Endothelial cell of umbilical vein (primary cell): Measurements from ENCODE around the gene CADM4. TPM values are rescaled to one million over a fixed set of nuclear protein-coding genes. Genes with fewer than 3 reads are reported as not detected.

Source experiments
- BruUV-seq: library from RNA; stranded (reverse); fragments of 400-500 nt; replicated peaks from 2 replicates; lab custom pipeline; 2021; lab: Mats Ljungman, UMichigan
- CTCF ChIA-PET: fragments of 300-600, 350-600 bp; sonication (Branson Sonifier 250); formaldehyde crosslinking; loops from one replicate; lab custom pipeline; 2021; ENCODE audit warnings: antibody characterized with exemption, inconsistent platforms; lab: Charles Lee
- POLR2A ChIA-PET: fragments of 300-600, 350-600 bp; sonication (Branson Sonifier 250); formaldehyde crosslinking; loops from one replicate; lab custom pipeline; 2021; ENCODE audit warnings: antibody characterized with exemption, inconsistent platforms; lab: Charles Lee
- DNase-seq: peaks from one replicate; pipeline ENCODE4 v3.0.0-alpha.2; 2011; ENCODE audit warnings: low read depth, low spot score
- FAIRE-seq: peaks from 2 replicates; lab custom pipeline; 2011; peaks lifted over from hg19 to GRCh38; lab: Jason Lieb, UNC
- H2AFZ ChIP-seq: 2 replicates; pipeline ENCODE4 v1.6.0; 2012; ENCODE audit warnings: low read depth, low read length, control low read depth, inconsistent platforms
- H3K27ac ChIP-seq: 2 replicates; pipeline ENCODE4 v1.5.1; 2011; ENCODE audit warnings: low read depth, mild to moderate bottlenecking, control low read depth, low read length, moderate library complexity; ENCODE audit not compliant: insufficient read depth
- H3K27me3 ChIP-seq, 2 experiments: 2 replicates each; pipeline versions ENCODE4 v1.6.0 to v1.6.1; 2011; ENCODE audit warnings: low read length in 2 of 2, mixed read lengths in 1 of 2; ENCODE audit not compliant: control insufficient read depth in 2 of 2, insufficient read depth in 2 of 2
- H3K36me3 ChIP-seq, 2 experiments: 2 replicates in 1 of 2; 3 replicates in 1 of 2; pipeline ENCODE4 v1.5.1; 2011; ENCODE audit warnings: low read length in 2 of 2, mild to moderate bottlenecking in 1 of 2, moderate library complexity in 1 of 2; ENCODE audit not compliant: control insufficient read depth in 2 of 2, insufficient read depth in 2 of 2; ENCODE audit errors: extremely low read depth in 1 of 2
- H3K4me1 ChIP-seq: 3 replicates; pipeline ENCODE4 v1.5.1; 2011; ENCODE audit warnings: mild to moderate bottlenecking, low read length; ENCODE audit not compliant: control insufficient read depth, insufficient read depth; ENCODE audit errors: extremely low read depth
- H3K4me2 ChIP-seq: 2 replicates; pipeline ENCODE4 v1.6.1; 2011; ENCODE audit warnings: low read length, control low read depth, mixed read lengths; ENCODE audit not compliant: insufficient read depth
- H3K4me3 ChIP-seq, 3 experiments: fragments of 200-600 bp in 1 of 3; sonication (generic), shearing (Covaris generic) in 1 of 3; replicated peaks in 1 of 3; 2 replicates each; pipeline ENCODE4 v1.5.1; 2011 to 2016; ENCODE audit warnings: control low read depth in 3 of 3, low read length in 3 of 3, mild to moderate bottlenecking in 2 of 3, inconsistent platforms in 1 of 3, low read depth in 1 of 3, moderate library complexity in 1 of 3; ENCODE audit not compliant: insufficient read depth in 1 of 3
- H3K79me2 ChIP-seq: 2 replicates; pipeline ENCODE4 v1.6.0; 2012; ENCODE audit warnings: low read length, inconsistent platforms; ENCODE audit not compliant: control insufficient read depth, insufficient read depth
- H3K9ac ChIP-seq: replicated peaks from 2 replicates; pipeline ENCODE3; 2011; ENCODE audit warnings: low read length, control low read depth; ENCODE audit not compliant: insufficient read depth; ENCODE audit errors: extremely low read depth
- H3K9me1 ChIP-seq: replicated peaks from 3 replicates; pipeline ENCODE4 v1.6.0; 2011; ENCODE audit warnings: mild to moderate bottlenecking, low read length; ENCODE audit not compliant: control insufficient read depth, insufficient read depth; ENCODE audit errors: extremely low read depth
- H3K9me3 ChIP-seq: replicated peaks from 2 replicates; pipeline ENCODE4 v1.5.1; 2012; ENCODE audit warnings: low read length, inconsistent platforms; ENCODE audit not compliant: control insufficient read depth, insufficient read depth
- H4K20me1 ChIP-seq: replicated peaks from 2 replicates; pipeline ENCODE3; 2011; ENCODE audit warnings: mild to moderate bottlenecking, low read length; ENCODE audit not compliant: control insufficient read depth, insufficient read depth; ENCODE audit errors: extremely low read depth
- CTCF ChIP-seq, 2 donors: IDR thresholded peaks; 1 replicate in 1 of 2; 2 replicates in 1 of 2; pipeline ENCODE4 v1.5.1; 2011; ENCODE audit warnings: low read length in 2 of 2, mild to moderate bottlenecking in 2 of 2, moderate library complexity in 2 of 2, control low read depth in 1 of 2, inconsistent platforms in 1 of 2, low read depth in 1 of 2; ENCODE audit not compliant: insufficient read depth in 1 of 2; ENCODE audit errors: extremely low read depth in 1 of 2
- EZH2 ChIP-seq: IDR thresholded peaks from 2 replicates; pipeline ENCODE4 v1.6.1; 2012; ENCODE audit warnings: borderline replicate concordance, low read depth, mild to moderate bottlenecking, moderate library complexity, low read length, inconsistent platforms; ENCODE audit not compliant: severe bottlenecking
- GATA2 ChIP-seq: IDR thresholded peaks from 2 replicates; pipeline ENCODE4 v1.7.0; 2011; ENCODE audit warnings: low read depth, mild to moderate bottlenecking, moderate library complexity, mixed read lengths, low read length; ENCODE audit not compliant: insufficient read length, insufficient read depth
- JUN ChIP-seq: IDR thresholded peaks from 2 replicates; pipeline ENCODE4 v1.6.1; 2011; ENCODE audit warnings: borderline replicate concordance, low read depth; ENCODE audit not compliant: insufficient read length, insufficient read depth
- MAX ChIP-seq: IDR thresholded peaks from 2 replicates; pipeline ENCODE4 v1.6.1; 2011; ENCODE audit not compliant: insufficient read depth, insufficient read length
- MYC ChIP-seq: IDR thresholded peaks from one replicate; pipeline ENCODE4 v1.6.1; 2011; ENCODE audit warnings: mild to moderate bottlenecking, low read depth, low read length
- POLR2A ChIP-seq: IDR thresholded peaks from 2 replicates; pipeline ENCODE4 v1.6.1; 2012; ENCODE audit warnings: low read depth, mild to moderate bottlenecking, control low read depth, low read length
- POLR2AphosphoS5 ChIP-seq: IDR thresholded peaks from 2 replicates; pipeline ENCODE4 v1.6.1; 2012; ENCODE audit warnings: low read depth, mild to moderate bottlenecking, control low read depth, low read length, moderate library complexity; ENCODE audit not compliant: insufficient read depth
- dilution Hi-C: fragments of 300-500 bp; cut with MboI; formaldehyde crosslinking; loops from one replicate; pipeline ENCODE4 v1.15.0; 2019; ENCODE audit warnings: low sequenced_read_pairs; ENCODE audit not compliant: extremely low pct_ligation_motif_present
- intact Hi-C: fragments of 100-400 bp; cut with micrococcal nuclease; formaldehyde crosslinking; loops from one replicate; pipeline ENCODE4 v1.10.0; 2022
- polyA plus RNA-seq, 4 experiments: library from polyadenylated mRNA; depleted of rRNA in 3 of 4; stranded (reverse) in 3 of 4; unstranded in 1 of 4; fragments of >200 nt; gene quantifications; 2 replicates each; pipeline versions ENCODE4 v1.2.1 to v1.2.3, GENCODE V29; 2011 to 2012; ENCODE audit warnings: missing spikeins in 1 of 4
- total RNA-seq: library from RNA; stranded (reverse); gene quantifications from 2 replicates; pipeline ENCODE4 v1.2.3, GENCODE V29; 2021

The CADM4 gene
- total and polyA plus RNA-seq, 2 donors (not counting 3 experiments of a cell fraction or from before 2014, with no cell fraction given) = 5.0 to 7.5 TPM

- ChIA-PET CTCF (interaction anchor here (0.7 to 3.6 kb wide), 11 partner anchors 11 to 220 kb away, joined by 3 to 27 read pairs (median 4); no protein-coding TSS in a partner anchor), POLR2A (no interaction called here)
- no peak for FAIRE-seq
- intact Hi-C loops (loop anchor here (1.0 kb wide), 5 partner anchors 56 to 219 kb away; partner anchors contain the start of genes IRGQ and ZNF576), dilution Hi-C loops (no loop called here)
- Histone ChIP-seq H3K9ac (no peak overlapping the region), H3K4me3 (no peak overlapping the region), H3K9me1 (no peaks in the 10 kb centered on the region), H3K4me1 (no peaks in the 10 kb centered on the region), H3K79me2 (peaks cover 2% of the 10 kb centered on the region), H3K27me3 (no peaks in the 10 kb centered on the region), H3K36me3 (peaks cover 5 to 8% of the 10 kb centered on the region in 2 experiments), H3K4me2 (no peak overlapping the region), H2AFZ (no peak overlapping the region), H3K27ac (no peak overlapping the region), H4K20me1 (no peaks in the 10 kb centered on the region), H3K9me3 (no peaks in the 10 kb centered on the region)
- DNase-seq = no peak
- no TSS peak for BruUV-seq
- TF ChIP-seq CTCF (IDR thresholded peaks at IDR 0.05; ENCODE audit: extremely low read depth in 1 of 2, insufficient read depth in 1 of 2, low read depth in 1 of 2, low read length in 2 of 2) = no peak
- TF ChIP-seq EZH2 = no peak
- TF ChIP-seq POLR2A = peak; percentile 39
- no peak for TF ChIP-seq MAX
- TF ChIP-seq MYC = no peak
- TF ChIP-seq GATA2 = no peak
- no peak for TF ChIP-seq JUN
- TF ChIP-seq POLR2AphosphoS5 = no peak
Measured at GRCh38 chr19:43652546-43652874, 12.9 kb upstream of the CADM4 start.
